Suprapubic skin (tissue), 4 donors: ENCODE measurements around the gene FRAS1. TPM values are rescaled to one million over a fixed set of nuclear protein-coding genes. Genes with fewer than 3 reads are reported as not detected.

ENCODE experiments used
- DNase-seq, 2 donors: peaks; one replicate each; pipeline ENCODE4 v3.0.0-alpha.2; 2019; ENCODE audit warnings: low spot score in 2 of 2
- H3K27ac ChIP-seq: fragments of 200-600 bp; sonication (generic); one replicate; pipeline ENCODE4 v1.5.1; 2019
- H3K27me3 ChIP-seq: fragments of 200-600 bp; sonication (generic); one replicate; pipeline ENCODE4 v1.5.1; 2019
- H3K36me3 ChIP-seq: fragments of 200-600 bp; sonication (generic); one replicate; pipeline ENCODE4 v1.5.1; 2019
- H3K4me1 ChIP-seq: fragments of 200-600 bp; sonication (generic); one replicate; pipeline ENCODE4 v1.5.1; 2019
- H3K4me3 ChIP-seq: fragments of 200-600 bp; sonication (generic); one replicate; pipeline ENCODE4 v1.5.1; 2019; ENCODE audit warnings: mild to moderate bottlenecking
- H3K9me3 ChIP-seq: fragments of 200-600 bp; sonication (generic); one replicate; pipeline ENCODE4 v1.5.1; 2019
- EP300 ChIP-seq: sonication (generic); formaldehyde crosslinking; IDR thresholded peaks from one replicate; pipeline ENCODE4 v1.6.1; 2017; ENCODE audit warnings: antibody characterized with exemption
- POLR2A ChIP-seq, 2 donors: fragments of 450-650 bp; IDR thresholded peaks; one replicate each; pipeline ENCODE4 v1.6.1; 2017; ENCODE audit warnings: antibody characterized with exemption in 2 of 2, mild to moderate bottlenecking in 2 of 2, moderate library complexity in 2 of 2
- POLR2AphosphoS5 ChIP-seq, 3 donors: sonication (generic); formaldehyde crosslinking; IDR thresholded peaks; one replicate each; pipeline ENCODE4 v1.6.1; 2017; ENCODE audit warnings: antibody characterized with exemption in 3 of 3
- WGBS: methylation state at CpG from one replicate; pipeline ENCODE4 v1.1.5; 2018; 5-methylcytosine and 5-hydroxymethylcytosine counted together
- total RNA-seq, 4 donors: library from RNA; depleted of rRNA; stranded (reverse); fragments of >200 nt; gene quantifications; one replicate each; pipeline ENCODE4 v1.1.0, GENCODE V29; 2016
- TF ChIP-seq, protein P1 (sequence below), 2 donors: fragments of 200-600 bp in 1 of 2; fragments of 450-650 bp in 1 of 2; sonication (generic) in 1 of 2; IDR thresholded peaks; one replicate each; pipeline ENCODE4 v1.5.1; 2016 to 2019; ENCODE audit warnings: antibody characterized with exemption in 2 of 2, mild to moderate bottlenecking in 1 of 2, moderate library complexity in 1 of 2

FRAS1 gene
- total RNA-seq, 4 donors from 2014 or later, result 1.4 to 24.9 (median 3.8) TPM

GRCh38 chr4:78040431-78040830 is 16.7 kb upstream of the FRAS1 start:
- no peaks in the 10 kb centered on the region for H3K36me3 ChIP-seq
- WGBS, result 97% methylated on average over 1 of the region's 1 CpG
- no peak overlapping the region for H3K4me3 ChIP-seq
- TF ChIP-seq, protein P1, sequence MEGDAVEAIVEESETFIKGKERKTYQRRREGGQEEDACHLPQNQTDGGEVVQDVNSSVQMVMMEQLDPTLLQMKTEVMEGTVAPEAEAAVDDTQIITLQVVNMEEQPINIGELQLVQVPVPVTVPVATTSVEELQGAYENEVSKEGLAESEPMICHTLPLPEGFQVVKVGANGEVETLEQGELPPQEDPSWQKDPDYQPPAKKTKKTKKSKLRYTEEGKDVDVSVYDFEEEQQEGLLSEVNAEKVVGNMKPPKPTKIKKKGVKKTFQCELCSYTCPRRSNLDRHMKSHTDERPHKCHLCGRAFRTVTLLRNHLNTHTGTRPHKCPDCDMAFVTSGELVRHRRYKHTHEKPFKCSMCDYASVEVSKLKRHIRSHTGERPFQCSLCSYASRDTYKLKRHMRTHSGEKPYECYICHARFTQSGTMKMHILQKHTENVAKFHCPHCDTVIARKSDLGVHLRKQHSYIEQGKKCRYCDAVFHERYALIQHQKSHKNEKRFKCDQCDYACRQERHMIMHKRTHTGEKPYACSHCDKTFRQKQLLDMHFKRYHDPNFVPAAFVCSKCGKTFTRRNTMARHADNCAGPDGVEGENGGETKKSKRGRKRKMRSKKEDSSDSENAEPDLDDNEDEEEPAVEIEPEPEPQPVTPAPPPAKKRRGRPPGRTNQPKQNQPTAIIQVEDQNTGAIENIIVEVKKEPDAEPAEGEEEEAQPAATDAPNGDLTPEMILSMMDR (IDR thresholded peaks at IDR 0.05), result no peak
- TF ChIP-seq POLR2A (IDR thresholded peaks at IDR 0.05) (no peak), EP300 (no peak), POLR2AphosphoS5 (IDR thresholded peaks at IDR 0.05) (no peak)
- DNase-seq, result no peak
- H3K4me1 ChIP-seq, result no peaks in the 10 kb centered on the region
- no peaks in the 10 kb centered on the region for H3K27me3 ChIP-seq
- H3K9me3 ChIP-seq, result no peaks in the 10 kb centered on the region
- no peak overlapping the region for H3K27ac ChIP-seq

GRCh38 chr4:78047366-78047765 is 9.8 kb upstream of the FRAS1 start:
- Histone ChIP-seq H3K4me3 (no peak overlapping the region), H3K27ac (no peak overlapping the region), H3K9me3 (no peaks in the 10 kb centered on the region), H3K36me3 (no peaks in the 10 kb centered on the region), H3K27me3 (no peaks in the 10 kb centered on the region), H3K4me1 (no peaks in the 10 kb centered on the region)
- 68% methylated on average over 3 of the region's 3 CpGs for WGBS
- TF ChIP-seq POLR2A (IDR thresholded peaks at IDR 0.05), result no peak
- no peak for TF ChIP-seq POLR2AphosphoS5 (IDR thresholded peaks at IDR 0.05)
- TF ChIP-seq, protein P1 (IDR thresholded peaks at IDR 0.05), result no peak
- TF ChIP-seq EP300, result no peak
- no peak for DNase-seq

DNA sequence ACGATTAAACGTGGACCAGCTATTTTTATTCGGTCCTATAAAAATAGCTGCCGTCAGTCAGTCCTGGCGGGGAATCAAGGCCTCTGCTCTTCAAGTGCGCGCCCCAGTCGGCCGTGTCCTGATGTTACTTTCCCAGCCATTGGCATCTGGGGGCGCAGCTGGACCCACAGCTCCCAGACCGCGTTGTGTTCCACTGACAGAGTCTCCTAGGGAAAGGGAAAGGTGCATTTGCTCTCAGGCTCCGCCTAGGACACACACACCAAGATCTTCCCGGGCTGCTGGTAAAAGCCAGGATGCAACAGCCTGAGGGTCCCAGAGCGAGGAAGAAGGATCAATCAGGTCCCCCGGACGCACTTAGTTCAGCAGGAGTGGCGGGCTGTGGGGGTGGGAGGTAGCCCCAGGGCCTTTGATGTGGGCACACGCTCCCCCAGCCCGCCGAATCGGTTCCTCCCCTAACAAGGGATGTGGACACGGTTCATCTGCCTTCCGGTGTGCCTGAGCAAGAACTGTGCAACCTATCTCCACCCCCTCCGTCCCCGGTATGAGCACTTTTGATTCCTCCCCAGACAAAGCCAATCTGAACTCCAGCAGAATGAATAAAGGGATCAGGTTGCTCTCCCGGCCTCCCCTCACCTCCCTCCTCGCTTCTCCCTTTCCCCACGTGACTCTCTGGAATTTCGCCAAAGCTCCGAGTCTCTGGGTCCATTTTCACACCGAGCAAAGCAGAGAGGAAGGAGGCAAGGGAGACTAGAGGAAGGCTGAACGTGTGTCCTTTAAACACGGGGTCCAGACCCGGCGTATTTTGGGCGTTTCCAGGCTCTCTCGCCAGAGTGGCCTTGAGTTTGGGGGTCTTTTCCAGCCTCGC is 626 bp upstream of the FRAS1 start:
- 6% methylated on average over 33 of the region's 39 CpGs for WGBS
- no peaks in the 10 kb centered on the region for H3K9me3 ChIP-seq
- H3K36me3 ChIP-seq, result no peaks in the 10 kb centered on the region
- peak; percentile 78 to 79 for DNase-seq
- peak overlapping the region; percentile 70 for H3K4me3 ChIP-seq
- TF ChIP-seq, protein P1 (IDR thresholded peaks at IDR 0.05), result no peak
- TF ChIP-seq POLR2A (IDR thresholded peaks at IDR 0.05) (no peak), EP300 (no peak), POLR2AphosphoS5 (IDR thresholded peaks at IDR 0.05) (no peak)
- H3K27ac ChIP-seq, result peak overlapping the region; percentile 16
- H3K4me1 ChIP-seq, result peaks cover 37% of the 10 kb centered on the region
- peaks cover 5% of the 10 kb centered on the region for H3K27me3 ChIP-seq

- peaks cover 5% of the 10 kb centered on the region for H3K27me3 ChIP-seq
- peak overlapping the region; percentile 81 for H3K27ac ChIP-seq
- H3K4me3 ChIP-seq, result peak overlapping the region; percentile 70
- peak; percentile 76 to 81 for DNase-seq
- under 1% methylated on average over 30 of the region's 56 CpGs for WGBS
- H3K4me1 ChIP-seq, result peaks cover 37% of the 10 kb centered on the region
- TF ChIP-seq EP300 (no peak), POLR2A (IDR thresholded peaks at IDR 0.05) (no peak), POLR2AphosphoS5 (IDR thresholded peaks at IDR 0.05) (no peak)
- TF ChIP-seq, protein P1 (IDR thresholded peaks at IDR 0.05), result no peak
- H3K9me3 ChIP-seq, result no peaks in the 10 kb centered on the region
- no peaks in the 10 kb centered on the region for H3K36me3 ChIP-seq
Observed at GRCh38 chr4:78057600-78058550, 752 bp downstream of the FRAS1 start.
